K562 (cell line): ENCODE results near the gene FAM111B. TPM values are rescaled to one million over a fixed set of nuclear protein-coding genes. Genes with fewer than 3 reads are reported as not detected.

Experiments
- ARID2 ChIP-seq: fragments of 450-650 bp; IDR thresholded peaks from 2 replicates; pipeline ENCODE4 v1.6.1; 2017; ENCODE audit warnings: antibody characterized with exemption, mild to moderate bottlenecking
- ARID3A ChIP-seq: IDR thresholded peaks from 2 replicates; pipeline ENCODE4 v1.6.1; 2012; ENCODE audit warnings: low read depth, low read length, improper control_type of control experiment, borderline replicate concordance
- CCAR2 ChIP-seq: fragments of 200-400 bp; formaldehyde crosslinking; IDR thresholded peaks from 2 replicates; pipeline ENCODE4 v1.6.1; 2017; ENCODE audit warnings: mild to moderate bottlenecking, low read depth, low read length
- CHD1 ChIP-seq: fragments of 200-600 bp; sonication (generic); IDR thresholded peaks from one replicate; pipeline ENCODE4 v1.6.1; 2012; ENCODE audit warnings: mild to moderate bottlenecking, moderate library complexity, low read length, inconsistent platforms
- IFI16 ChIP-seq: fragments of 250-450 bp; sonication (Bioruptor Pico); IDR thresholded peaks from 2 replicates; pipeline ENCODE4 v2.1.2; 2022; ENCODE audit warnings: mild to moderate bottlenecking, inconsistent platforms
- KAT2B ChIP-seq: IDR thresholded peaks from one replicate; pipeline ENCODE4 v1.6.1; 2012; ENCODE audit warnings: low read depth, mild to moderate bottlenecking, control low read depth, inconsistent platforms, low read length, moderate library complexity
- NCOA4 ChIP-seq: fragments of 450-650 bp; IDR thresholded peaks from 2 replicates; pipeline ENCODE4 v1.6.1; 2018; ENCODE audit warnings: mild to moderate bottlenecking; ENCODE audit not compliant: partially characterized antibody
- NFATC3 ChIP-seq: fragments of 450-650 bp; IDR thresholded peaks from 2 replicates; pipeline ENCODE4 v1.6.1; 2017; ENCODE audit warnings: mild to moderate bottlenecking
- NFIC ChIP-seq: fragments of 450-650 bp; IDR thresholded peaks from 2 replicates; pipeline ENCODE4 v1.6.1; 2017; ENCODE audit warnings: mild to moderate bottlenecking, inconsistent platforms
- PTRF ChIP-seq: fragments of 450-650 bp; IDR thresholded peaks from 2 replicates; pipeline ENCODE4 v1.6.1; 2016; ENCODE audit warnings: mild to moderate bottlenecking, missing genetic modification characterization, missing compliant biosample characterization
- PTTG1 ChIP-seq: fragments of 450-650 bp; IDR thresholded peaks from 2 replicates; pipeline ENCODE4 v1.6.1; 2016; ENCODE audit warnings: low read depth, mild to moderate bottlenecking, missing genetic modification characterization, missing compliant biosample characterization
- RNF219 ChIP-seq: fragments of 250-450 bp; sonication (Bioruptor Pico); IDR thresholded peaks from 2 replicates; pipeline ENCODE4 v1.5.0; 2022; ENCODE audit warnings: mild to moderate bottlenecking
- SIN3B ChIP-seq: fragments of 450-650 bp; IDR thresholded peaks from 2 replicates; pipeline ENCODE4 v1.6.1; 2017; ENCODE audit warnings: low read depth, mild to moderate bottlenecking, moderate library complexity
- TAF15 ChIP-seq: fragments of 200-400 bp; formaldehyde crosslinking; IDR thresholded peaks from 2 replicates; pipeline ENCODE4 v1.6.1; 2017; ENCODE audit warnings: mild to moderate bottlenecking, low read depth, low read length, moderate library complexity
- ZFP1 ChIP-seq: fragments of 450-650 bp; formaldehyde crosslinking; IDR thresholded peaks from 2 replicates; pipeline ENCODE4 v1.4.0; 2020; ENCODE audit warnings: mild to moderate bottlenecking, mixed read lengths
- ZNF121 ChIP-seq: sonication (generic); formaldehyde crosslinking; conservative IDR thresholded peaks from 2 replicates; pipeline ENCODE4 v1.8.0; 2022; ENCODE audit warnings: missing genetic modification reagents
- ZNF143 ChIP-seq: sonication (generic); formaldehyde crosslinking; IDR thresholded peaks from 2 replicates; pipeline ENCODE4 v1.9.0; 2022; ENCODE audit warnings: mild to moderate bottlenecking, missing genetic modification reagents
- ZNF239 ChIP-seq: fragments of 250-450 bp; sonication (Bioruptor Pico); IDR thresholded peaks from 2 replicates; pipeline ENCODE4 v1.4.0; 2020; ENCODE audit warnings: mild to moderate bottlenecking
- ZNF655 ChIP-seq: fragments of 250-450 bp; sonication (Bioruptor Pico); IDR thresholded peaks from 2 replicates; pipeline ENCODE4 v1.5.0; 2021
- ZNF830 ChIP-seq: fragments of 250-450 bp; sonication (Bioruptor Pico); IDR thresholded peaks from 2 replicates; pipeline ENCODE4 v1.5.0; 2021; ENCODE audit warnings: mild to moderate bottlenecking
- polyA plus RNA-seq, 8 experiments: library from polyadenylated mRNA; depleted of rRNA in 4 of 8; stranded (reverse) in 5 of 8; unstranded in 3 of 8; fragments of >200 nt; fragmentation: Nextera tagmentation in 2 of 8; fragmentation: Illumina TruSeq in 1 of 8; extraction: Ambion mirVana in 2 of 8; extraction: Trizol in 1 of 8; gene quantifications; 2 replicates each; pipeline versions ENCODE4 v1.2.1 to v1.2.3, GENCODE V29; 2011 to 2014; ENCODE audit warnings: inconsistent platforms in 1 of 8, missing spikeins in 1 of 8
- total RNA-seq, 7 experiments: library from RNA; depleted of rRNA in 6 of 7; stranded (reverse); fragments of >200 nt in 6 of 7; fragmentation: Illumina TruSeq in 2 of 7; extraction: Trizol in 2 of 7; gene quantifications; 2 replicates each; pipeline versions ENCODE4 v1.2.1 to v1.2.3, GENCODE V29; 2011 to 2021; ENCODE audit warnings: low replicate concordance in 1 of 7

FAM111B gene
- total and polyA plus RNA-seq, 9 of the 15 experiments (the other 6 are each of a cell fraction or from before 2014, with no cell fraction given): 0.01 to 0.33 (median 0.06) TPM; not detected in 5

DNA sequence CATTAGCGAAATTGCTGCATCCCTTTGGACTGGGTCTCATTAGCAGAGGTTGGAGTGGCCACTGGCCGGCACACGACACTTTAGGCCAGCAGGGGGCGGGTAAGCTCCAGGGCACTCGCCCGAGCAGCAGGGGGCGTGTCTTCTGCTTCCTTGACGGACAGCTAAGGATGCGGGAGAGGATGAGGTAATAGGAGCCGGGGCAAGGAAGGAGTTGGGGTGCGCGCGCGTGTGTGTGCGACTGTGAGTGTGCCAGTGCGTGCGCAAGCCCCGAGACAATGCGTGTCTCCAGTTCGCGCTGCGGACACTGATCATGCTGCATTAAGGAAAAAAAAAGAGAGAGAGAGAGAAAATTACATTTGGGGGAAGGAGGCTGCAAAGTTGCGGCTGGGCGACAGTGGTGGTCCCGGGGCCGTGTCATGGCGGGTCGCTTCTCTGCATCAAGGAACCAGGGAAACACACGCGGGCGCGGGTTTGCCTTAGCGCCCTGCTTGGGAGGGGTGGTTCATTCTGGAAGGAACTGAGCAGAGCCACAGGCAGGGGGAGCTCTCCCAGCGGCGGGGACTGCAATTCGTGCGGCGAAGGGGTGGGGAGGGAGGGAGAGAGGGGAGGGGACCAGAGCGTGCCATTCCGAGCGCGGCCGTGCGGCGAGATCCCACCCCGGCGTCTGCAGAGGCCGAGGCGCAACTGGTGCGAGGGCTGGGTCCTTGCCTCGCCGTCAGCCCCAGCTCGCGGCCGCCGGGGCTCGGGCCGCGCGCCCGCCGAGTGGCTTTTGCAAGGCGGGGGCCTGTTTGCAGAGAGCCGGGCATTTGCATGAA, 64.7 kb downstream of the FAM111B start, which contains the start of gene DTX4 (continued):
- no peak for TF ChIP-seq NFIC
- TF ChIP-seq ZNF143 (CRISPR knock-in tag): no peak
- TF ChIP-seq KAT2B: no peak
- TF ChIP-seq CCAR2: no peak
- TF ChIP-seq PTRF: no peak
- TF ChIP-seq PTTG1 (tag): no peak
- no peak for TF ChIP-seq NFATC3
- TF ChIP-seq ZNF830 (CRISPR knock-in tag): no peak
- no peak for TF ChIP-seq ZNF239 (CRISPR knock-in tag)
- TF ChIP-seq SIN3B: no peak
- no peak for TF ChIP-seq ZNF655 (CRISPR knock-in tag)
- TF ChIP-seq IFI16: no peak
- TF ChIP-seq CHD1: no peak
- peak; percentile 81; the same call in 1 of the 2 replicates for TF ChIP-seq ZNF121
- TF ChIP-seq NCOA4: no peak
- TF ChIP-seq ARID2: no peak
- TF ChIP-seq ARID3A: no peak
- TF ChIP-seq TAF15: no peak
- no peak for TF ChIP-seq RNF219 (CRISPR knock-in tag)
- TF ChIP-seq ZFP1 (CRISPR knock-in tag): no peak
